Calu3 (cell line): ENCODE measurements around the gene WNK2. TPM values are rescaled to one million over a fixed set of nuclear protein-coding genes. Genes with fewer than 3 reads are reported as not detected.
"Not testable (repeated sequence)": the region's sequence is repeated elsewhere in the genome, so short reads cannot be mapped to it uniquely, and the experiment has no call there.

Source experiments
- BruUV-seq: library from RNA; stranded (reverse); fragments of 400-500 nt; replicated peaks from 2 replicates; lab custom pipeline; 2021; lab: Mats Ljungman, UMichigan
- CTCF ChIA-PET: fragments of 300-600 bp; sonication (Branson Sonifier 250); formaldehyde crosslinking; loops from one replicate; lab custom pipeline; 2022; ENCODE audit warnings: antibody characterized with exemption; lab: Charles Lee
- DNase-seq: peaks from one replicate; pipeline ENCODE4 v3.0.0; 2022
- H3K27ac Mint-ChIP-seq: one replicate; pipeline ENCODE4 v1.8.0; 2022; ENCODE audit warnings: mixed read lengths; ENCODE audit not compliant: unreplicated experiment
- H3K27me3 Mint-ChIP-seq: one replicate; pipeline ENCODE4 v1.8.0; 2022; ENCODE audit warnings: mixed read lengths; ENCODE audit not compliant: unreplicated experiment
- H3K36me3 Mint-ChIP-seq: one replicate; pipeline ENCODE4 v1.8.0; 2022; ENCODE audit warnings: mild to moderate bottlenecking, moderate library complexity, mixed read lengths; ENCODE audit not compliant: insufficient read depth, unreplicated experiment
- H3K4me1 Mint-ChIP-seq: one replicate; pipeline ENCODE4 v1.8.0; 2022; ENCODE audit warnings: mild to moderate bottlenecking, low read depth, mixed read lengths; ENCODE audit not compliant: unreplicated experiment
- H3K4me3 Mint-ChIP-seq: one replicate; pipeline ENCODE4 v1.8.0; 2022; ENCODE audit warnings: mild to moderate bottlenecking, low read depth, moderate library complexity, mixed read lengths; ENCODE audit not compliant: unreplicated experiment
- H3K9me3 Mint-ChIP-seq: one replicate; pipeline ENCODE4 v1.8.0; 2022; ENCODE audit warnings: low read depth, mixed read lengths; ENCODE audit not compliant: unreplicated experiment
- intact Hi-C: fragments of 100-400 bp; cut with micrococcal nuclease; formaldehyde crosslinking; loops from one replicate; pipeline ENCODE4 v1.10.0; 2022; ENCODE audit not compliant: unreplicated experiment
- total RNA-seq: library from RNA; stranded (reverse); gene quantifications from 2 replicates; pipeline ENCODE4 v1.2.3, GENCODE V29; 2022
- TF ChIP-seq, protein P1 (sequence below): fragments of 200-600 bp; IDR thresholded peaks from one replicate; pipeline ENCODE4 v1.8.0; 2022; ENCODE audit warnings: antibody characterized with exemption; ENCODE audit not compliant: unreplicated experiment

WNK2 gene
- total RNA-seq, 1 experiment from 2014 or later, result 85.7 TPM

DNA sequence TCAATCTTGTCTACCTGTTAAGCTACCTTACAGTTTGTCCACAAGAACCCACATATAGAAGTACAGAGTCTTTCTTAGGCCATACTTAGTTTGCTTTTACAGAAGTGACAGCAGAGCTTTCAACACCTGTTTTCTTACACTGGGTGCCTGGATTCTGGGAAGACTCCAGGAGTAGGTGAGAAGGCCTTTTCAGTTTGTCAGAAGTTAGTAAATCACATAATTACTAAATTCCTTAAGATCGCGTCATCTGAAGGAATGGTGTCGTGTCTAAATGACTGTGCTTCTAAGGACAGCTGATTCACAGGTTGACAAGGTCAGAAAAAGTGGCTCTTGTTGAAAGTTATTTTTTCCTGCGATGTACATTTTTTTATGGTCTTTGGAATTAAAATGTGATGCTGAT lies 170.5 kb downstream of the WNK2 start:
- BruUV-seq, result no TSS peak
- H3K27me3 Mint-ChIP-seq, result no peaks in the 10 kb centered on the region
- H3K4me1 Mint-ChIP-seq, result no peaks in the 10 kb centered on the region
- no peaks in the 10 kb centered on the region for H3K36me3 Mint-ChIP-seq
- no peaks in the 10 kb centered on the region for H3K9me3 Mint-ChIP-seq
- intact Hi-C loops, result no loop called here
- H3K4me3 Mint-ChIP-seq, result no peak overlapping the region
- TF ChIP-seq, protein P1, sequence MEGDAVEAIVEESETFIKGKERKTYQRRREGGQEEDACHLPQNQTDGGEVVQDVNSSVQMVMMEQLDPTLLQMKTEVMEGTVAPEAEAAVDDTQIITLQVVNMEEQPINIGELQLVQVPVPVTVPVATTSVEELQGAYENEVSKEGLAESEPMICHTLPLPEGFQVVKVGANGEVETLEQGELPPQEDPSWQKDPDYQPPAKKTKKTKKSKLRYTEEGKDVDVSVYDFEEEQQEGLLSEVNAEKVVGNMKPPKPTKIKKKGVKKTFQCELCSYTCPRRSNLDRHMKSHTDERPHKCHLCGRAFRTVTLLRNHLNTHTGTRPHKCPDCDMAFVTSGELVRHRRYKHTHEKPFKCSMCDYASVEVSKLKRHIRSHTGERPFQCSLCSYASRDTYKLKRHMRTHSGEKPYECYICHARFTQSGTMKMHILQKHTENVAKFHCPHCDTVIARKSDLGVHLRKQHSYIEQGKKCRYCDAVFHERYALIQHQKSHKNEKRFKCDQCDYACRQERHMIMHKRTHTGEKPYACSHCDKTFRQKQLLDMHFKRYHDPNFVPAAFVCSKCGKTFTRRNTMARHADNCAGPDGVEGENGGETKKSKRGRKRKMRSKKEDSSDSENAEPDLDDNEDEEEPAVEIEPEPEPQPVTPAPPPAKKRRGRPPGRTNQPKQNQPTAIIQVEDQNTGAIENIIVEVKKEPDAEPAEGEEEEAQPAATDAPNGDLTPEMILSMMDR, result no peak
- no peak overlapping the region for H3K27ac Mint-ChIP-seq
- DNase-seq, result no peak
- CTCF ChIA-PET, result no interaction called here

GRCh38 chr9:93355827-93356226 lies 171.9 kb downstream of the WNK2 start:
- no peak for DNase-seq
- H3K4me3 Mint-ChIP-seq, result no peak overlapping the region
- H3K27me3 Mint-ChIP-seq, result no peaks in the 10 kb centered on the region
- H3K9me3 Mint-ChIP-seq, result no peaks in the 10 kb centered on the region
- H3K4me1 Mint-ChIP-seq, result no peaks in the 10 kb centered on the region
- TF ChIP-seq, protein P1, result no peak
- intact Hi-C loops, result no loop called here
- H3K27ac Mint-ChIP-seq, result no peak overlapping the region
- no TSS peak for BruUV-seq
- H3K36me3 Mint-ChIP-seq, result no peaks in the 10 kb centered on the region
- CTCF ChIA-PET, result no interaction called here

DNA sequence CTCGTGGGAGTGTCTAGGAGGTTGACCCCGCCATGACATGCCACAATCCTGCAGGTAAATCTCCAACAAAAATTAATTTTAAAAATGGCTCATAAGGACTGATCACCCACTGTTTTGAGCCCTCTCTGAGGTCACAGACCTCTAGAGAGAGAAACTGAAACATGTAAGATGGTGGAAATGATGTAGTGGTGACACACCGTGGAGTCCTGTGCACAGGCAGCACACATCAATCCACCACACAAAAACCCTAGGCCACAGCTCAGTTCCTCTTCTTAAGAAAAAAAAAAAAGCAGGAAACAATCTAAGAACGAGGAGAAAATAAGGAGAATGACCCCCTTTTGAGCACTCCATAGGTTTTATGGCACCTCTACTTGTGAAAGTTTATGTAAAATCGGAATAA lies 173.7 kb downstream of the WNK2 start:
- H3K4me1 Mint-ChIP-seq, result no peaks in the 10 kb centered on the region
- H3K36me3 Mint-ChIP-seq, result no peaks in the 10 kb centered on the region
- no peak overlapping the region for H3K4me3 Mint-ChIP-seq

DNA sequence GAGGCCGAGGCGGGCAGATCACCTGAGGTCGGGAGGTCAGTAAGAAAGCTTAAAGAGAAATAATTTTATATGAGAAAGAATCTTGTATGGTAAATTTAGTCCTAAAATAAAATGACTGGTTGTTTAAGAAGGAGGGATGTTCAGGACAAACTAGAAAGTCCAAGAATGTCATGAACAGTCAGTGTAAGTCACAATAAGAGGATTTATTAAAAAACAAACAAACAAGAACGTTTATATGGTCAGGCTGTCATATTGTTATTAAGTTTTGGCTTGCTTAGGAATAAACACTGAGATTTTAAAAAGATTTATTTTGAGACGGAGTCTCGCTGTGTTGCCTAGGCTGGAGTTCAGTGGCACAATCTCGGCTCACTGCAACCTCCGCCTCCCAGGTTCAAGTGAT lies 176.0 kb downstream of the WNK2 start:
- H3K27ac Mint-ChIP-seq, H3K27me3 Mint-ChIP-seq, CTCF ChIA-PET, H3K9me3 Mint-ChIP-seq, H3K4me1 Mint-ChIP-seq, DNase-seq, BruUV-seq, intact Hi-C loops, H3K36me3 Mint-ChIP-seq, H3K4me3 Mint-ChIP-seq: not testable (repeated sequence)

More for the DNA sequence above, 173.7 kb downstream of the WNK2 start:
- H3K27me3 Mint-ChIP-seq, result no peaks in the 10 kb centered on the region
- intact Hi-C loops, result no loop called here
- BruUV-seq, result no TSS peak
- H3K9me3 Mint-ChIP-seq, result no peaks in the 10 kb centered on the region
- no peak overlapping the region for H3K27ac Mint-ChIP-seq
- CTCF ChIA-PET, result no interaction called here
- TF ChIP-seq, protein P1, result no peak
- DNase-seq, result no peak

DNA sequence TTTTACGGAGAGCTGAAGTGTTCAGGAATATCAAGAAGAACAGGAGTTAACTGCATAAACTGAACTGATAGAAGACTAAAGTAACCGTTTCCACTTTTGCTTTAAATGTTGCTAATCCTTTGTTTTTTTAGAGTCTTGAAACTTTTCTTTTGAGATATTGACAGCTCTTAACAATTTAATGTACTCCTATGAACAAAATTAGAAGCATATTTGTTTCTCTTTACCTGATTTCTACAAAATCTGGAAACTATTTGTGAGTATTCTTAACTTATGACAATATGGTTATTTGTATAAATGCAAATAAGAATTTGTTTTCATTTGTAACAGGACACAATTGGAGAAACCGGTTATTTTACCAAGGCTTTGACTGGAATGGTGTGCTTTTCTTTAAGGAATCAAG lies 178.1 kb downstream of the WNK2 start:
- H3K27ac Mint-ChIP-seq, result no peak overlapping the region
- no peaks in the 10 kb centered on the region for H3K4me1 Mint-ChIP-seq
- no peak overlapping the region for H3K4me3 Mint-ChIP-seq
- TF ChIP-seq, protein P1, result no peak
- peaks cover 12% of the 10 kb centered on the region for H3K27me3 Mint-ChIP-seq
- intact Hi-C loops, result no loop called here
- no peaks in the 10 kb centered on the region for H3K36me3 Mint-ChIP-seq
- H3K9me3 Mint-ChIP-seq, result peaks cover 3% of the 10 kb centered on the region
- CTCF ChIA-PET, result interaction anchor here (0.6 kb wide), 1 partner anchor 778 kb away, joined by 5 read pairs; no protein-coding TSS in a partner anchor
- BruUV-seq, result no TSS peak
- DNase-seq, result no peak
